A549 (cell line): Measurements from ENCODE around the gene HLF. TPM values are rescaled to one million over a fixed set of nuclear protein-coding genes. Genes with fewer than 3 reads are reported as not detected.

ENCODE experiments used
- ATAC-seq, 2 experiments: fragments of 200-7000 bp in 1 of 2; fragments of >200 bp in 1 of 2; cut with Nextera tagmentation in 1 of 2; cut with Tn5 transposase in 1 of 2; 3 replicates each; pipeline versions ENCODE4 v1.8.0 to v1.9.1; 2018 to 2020; ENCODE audit warnings: mild to moderate bottlenecking in 1 of 2, moderate library complexity in 1 of 2
- CTCF ChIA-PET: fragments of 300-600 bp; sonication (Branson Sonifier 250); formaldehyde crosslinking; extraction: SDS; loops from one replicate; lab custom pipeline; 2021; ENCODE audit warnings: antibody characterized with exemption, inconsistent platforms; lab: Yijun Ruan, JAX
- POLR2A ChIA-PET: fragments of 350-600 bp; formaldehyde crosslinking; extraction: SDS; loops from one replicate; lab custom pipeline; 2021; ENCODE audit warnings: antibody characterized with exemption, inconsistent platforms; lab: Yijun Ruan, JAX
- DNase-seq, 2 experiments: peaks; one replicate each; pipeline versions ENCODE4 v3.0.0 to v3.0.0-alpha.2; 2011 to 2016; ENCODE audit warnings: low read depth in 1 of 2, low spot score in 1 of 2
- FAIRE-seq: peaks from 2 replicates; lab custom pipeline; 2011; peaks lifted over from hg19 to GRCh38; lab: Jason Lieb, UNC
- H3K27ac ChIP-seq, 2 experiments: fragments of >200 bp; sonication (Bioruptor Twin); formaldehyde crosslinking; 3 replicates each; pipeline ENCODE4 v1.5.1; 2016 to 2017
- H3K4me1 ChIP-seq: fragments of >200 bp; sonication (Bioruptor Twin); formaldehyde crosslinking; 3 replicates; pipeline ENCODE4 v1.6.1; 2016
- H3K4me2 ChIP-seq: fragments of >200 bp; sonication (Bioruptor Twin); formaldehyde crosslinking; 3 replicates; pipeline ENCODE4 v1.6.1; 2016
- H3K4me3 ChIP-seq: fragments of >200 bp; sonication (Bioruptor Twin); formaldehyde crosslinking; 3 replicates; pipeline ENCODE4 v1.5.1; 2016
- H3K9me3 ChIP-seq: fragments of >200 bp; sonication (Bioruptor Twin); formaldehyde crosslinking; 3 replicates; pipeline ENCODE4 v1.6.1; 2016
- ATOH8 ChIP-seq: fragments of 250-450 bp; sonication (Bioruptor Pico); IDR thresholded peaks from 2 replicates; pipeline ENCODE4 v1.5.0; 2020; ENCODE audit warnings: low read depth, mild to moderate bottlenecking, moderate library complexity
- BHLHE40 ChIP-seq: IDR thresholded peaks from 2 replicates; pipeline ENCODE4 v1.6.1; 2012; ENCODE audit warnings: low read depth, low read length, inconsistent platforms
- CBX2 ChIP-seq: fragments of 200-600 bp; sonication (generic); IDR thresholded peaks from 2 replicates; pipeline ENCODE4 v1.6.1; 2016; ENCODE audit warnings: low read depth, mild to moderate bottlenecking, borderline replicate concordance
- CBX8 ChIP-seq: fragments of 200-600 bp; sonication (generic); IDR thresholded peaks from 2 replicates; pipeline ENCODE4 v1.6.1; 2016
- CEBPB ChIP-seq, 2 experiments: fragments of >200 bp in 1 of 2; sonication (Bioruptor Twin) in 1 of 2; formaldehyde crosslinking in 1 of 2; IDR thresholded peaks; 2 replicates each; pipeline ENCODE4 v1.6.1; 2012 to 2016
- CHD2 ChIP-seq: fragments of 150-350 bp; IDR thresholded peaks from 2 replicates; pipeline ENCODE4 v1.6.1; 2014; ENCODE audit warnings: low read length; ENCODE audit not compliant: partially characterized antibody
- CTCF ChIP-seq: fragments of >200 bp; sonication (Bioruptor Twin); formaldehyde crosslinking; IDR thresholded peaks from 3 replicates; pipeline ENCODE4 v1.5.1; 2016
- EP300 ChIP-seq, 2 experiments: fragments of >200 bp; sonication (Bioruptor Twin); formaldehyde crosslinking; IDR thresholded peaks; 2 replicates in 1 of 2; 3 replicates in 1 of 2; pipeline ENCODE4 v1.6.1; 2016 to 2017
- ESRRA ChIP-seq: fragments of 150-350 bp; IDR thresholded peaks from 2 replicates; pipeline ENCODE4 v1.6.1; 2014; ENCODE audit warnings: mild to moderate bottlenecking, low read length, borderline replicate concordance
- HDAC2 ChIP-seq: fragments of 200-600 bp; sonication (generic); IDR thresholded peaks from 2 replicates; pipeline ENCODE4 v1.6.1; 2016
- HMGXB4 ChIP-seq: fragments of 250-450 bp; sonication (Bioruptor Pico); IDR thresholded peaks from 2 replicates; pipeline ENCODE4 v1.5.0; 2021; ENCODE audit warnings: mild to moderate bottlenecking, moderate library complexity, borderline replicate concordance
- JUN ChIP-seq, 2 experiments: fragments of >200 bp; sonication (Bioruptor Twin); formaldehyde crosslinking; IDR thresholded peaks; 2 replicates in 1 of 2; 3 replicates in 1 of 2; pipeline ENCODE4 v1.6.1; 2016 to 2017
- KDM5A ChIP-seq: fragments of 200-600 bp; sonication (generic); IDR thresholded peaks from 2 replicates; pipeline ENCODE4 v1.6.1; 2016; ENCODE audit warnings: antibody characterized with exemption, mild to moderate bottlenecking
- MYC ChIP-seq: IDR thresholded peaks from 2 replicates; pipeline ENCODE4 v1.6.1; 2012; ENCODE audit warnings: mild to moderate bottlenecking, inconsistent platforms, low read length, improper control_type of control experiment, borderline replicate concordance
- PBX3 ChIP-seq: IDR thresholded peaks from 2 replicates; pipeline ENCODE4 v1.6.1; 2012
- POLR2AphosphoS2 ChIP-seq: conservative IDR thresholded peaks from 2 replicates; pipeline ENCODE4 v1.6.1; 2012; ENCODE audit warnings: low read length, improper control_type of control experiment, inconsistent platforms
- RAD21 ChIP-seq, 2 experiments: fragments of >200 bp in 1 of 2; sonication (Bioruptor Twin) in 1 of 2; formaldehyde crosslinking in 1 of 2; IDR thresholded peaks in 1 of 2; conservative IDR thresholded peaks in 1 of 2; 2 replicates in 1 of 2; 3 replicates in 1 of 2; pipeline ENCODE4 v1.6.1; 2012 to 2018; ENCODE audit warnings: inconsistent platforms in 1 of 2
- RARB ChIP-seq: fragments of 250-450 bp; sonication (Bioruptor Pico); IDR thresholded peaks from 2 replicates; pipeline ENCODE4 v1.8.0; 2021; ENCODE audit warnings: mild to moderate bottlenecking, moderate library complexity
- REST ChIP-seq: fragments of 200-600 bp; sonication (generic); IDR thresholded peaks from 2 replicates; pipeline ENCODE4 v1.6.1; 2016; ENCODE audit warnings: antibody characterized with exemption, mild to moderate bottlenecking, moderate library complexity
- RFX5 ChIP-seq: fragments of 450-650 bp; IDR thresholded peaks from 2 replicates; pipeline ENCODE4 v1.7.1; 2014; ENCODE audit warnings: antibody characterized with exemption, mild to moderate bottlenecking, moderate library complexity
- SMC3 ChIP-seq: fragments of >200 bp; sonication (Bioruptor Twin); formaldehyde crosslinking; IDR thresholded peaks from 3 replicates; pipeline ENCODE4 v1.6.1; 2018; ENCODE audit warnings: inconsistent platforms
- SREBF2 ChIP-seq: fragments of 450-650 bp; IDR thresholded peaks from 2 replicates; pipeline ENCODE4 v1.6.1; 2014; ENCODE audit warnings: mild to moderate bottlenecking, moderate library complexity
- TFCP2L1 ChIP-seq: fragments of 250-450 bp; sonication (Bioruptor Pico); IDR thresholded peaks from 2 replicates; pipeline ENCODE4 v1.5.0; 2021; ENCODE audit warnings: mild to moderate bottlenecking
- ZFP36 ChIP-seq: fragments of 450-650 bp; IDR thresholded peaks from 2 replicates; pipeline ENCODE4 v1.6.1; 2014; ENCODE audit warnings: borderline replicate concordance; ENCODE audit not compliant: partially characterized antibody
- ZNF302 ChIP-seq: fragments of 250-450 bp; sonication (Bioruptor Pico); IDR thresholded peaks from 2 replicates; pipeline ENCODE4 v1.9.0; 2021; ENCODE audit warnings: inconsistent platforms, mild to moderate bottlenecking, moderate library complexity
- WGBS: methylation state at CpG from one replicate; pipeline ENCODE4 v1.1.6; 2017; ENCODE audit errors: missing lambda C conversion rate; 5-methylcytosine and 5-hydroxymethylcytosine counted together
- polyA plus RNA-seq, 4 experiments: library from polyadenylated mRNA; depleted of rRNA in 3 of 4; stranded (reverse); fragments of >200 nt; fragmentation: RNase III in 1 of 4; extraction: RNeasy Plus Mini Kit Qiagen cat#74134 plus additional on column Dnase treatment in 1 of 4; gene quantifications; 2 replicates in 3 of 4; 3 replicates in 1 of 4; pipeline ENCODE4 v1.2.3, GENCODE V29; 2011 to 2017

Gene HLF
- polyA plus RNA-seq, 2 of the 4 experiments (the other 2 are of a cell fraction) = 0.35 to 1.0 TPM

- ATAC-seq = no peak
- Histone ChIP-seq H3K9me3 (0 out of 3 replicates have a peak, but pooled peaks cover 3% of the 10 kb centered on the region), H3K4me3 (no peak overlapping the region), H3K4me2 (no peak overlapping the region), H3K4me1 (no peaks in the 10 kb centered on the region), H3K27ac (no peak overlapping the region)
- DNase-seq = no peak
- ChIA-PET POLR2A (no interaction called here), CTCF (interaction anchor here (0.6 to 9.7 kb wide), 14 partner anchors 8 to 362 kb away, joined by 3 to 125 read pairs (median 11); partner anchors contain the start of gene SMIM36)
- TF ChIP-seq SMC3 (no peak), TFCP2L1 (CRISPR knock-in tag) (no peak), ZNF302 (no peak), PBX3 (no peak), SREBF2 (no peak), KDM5A (no peak), ATOH8 (no peak), ZFP36 (no peak), REST (no peak), MYC (no peak), JUN (IDR thresholded peaks at IDR 0.05) (no peak), HMGXB4 (CRISPR knock-in tag) (no peak), CHD2 (no peak), ESRRA (no peak)
- FAIRE-seq = no peak
- 99% methylated on average over 2 of the region's 2 CpGs for WGBS
Observed at GRCh38 chr17:55354941-55355340, 90.2 kb downstream of the HLF start.

- FAIRE-seq (peak; percentile 99), ATAC-seq (peak; percentile 100), DNase-seq (peak; percentile 86 to 88)
- ChIA-PET CTCF (interaction anchor here (0.6 to 9.7 kb wide), 52 partner anchors 9 to 387 kb away, joined by 3 to 125 read pairs (median 4); partner anchors contain the start of gene SMIM36), POLR2A (no interaction called here)
- Histone ChIP-seq H3K4me1 (no peaks in the 10 kb centered on the region), H3K9me3 (peaks cover 13% of the 10 kb centered on the region; the same call in 1 of the 3 replicates), H3K4me3 (no peak overlapping the region), H3K27ac (peak overlapping the region; percentile 29 to 33; a peak in 3 of 6 replicates), H3K4me2 (no peak overlapping the region)
- WGBS = 20% methylated on average over 3 of the region's 3 CpGs
- peak; percentile 83 for TF ChIP-seq SMC3
- no peak for TF ChIP-seq CBX8
- TF ChIP-seq RAD21 (conservative IDR thresholded peaks at IDR 0.05 in 1 of 2, IDR thresholded peaks at IDR 0.05 in 1 of 2) = peak; percentile 78 to 81
- TF ChIP-seq ZNF302 = no peak
- TF ChIP-seq CHD2 = no peak
- no peak for TF ChIP-seq POLR2AphosphoS2
- no peak for TF ChIP-seq PBX3
- no peak for TF ChIP-seq CBX2
- TF ChIP-seq EP300 (IDR thresholded peaks at IDR 0.05) = no peak
- peak; percentile 82 for TF ChIP-seq CTCF
- no peak for TF ChIP-seq BHLHE40
- no peak for TF ChIP-seq CEBPB (IDR thresholded peaks at IDR 0.05)
- no peak for TF ChIP-seq RARB
- no peak for TF ChIP-seq HDAC2
- no peak for TF ChIP-seq RFX5
Observed at GRCh38 chr17:55356434-55357328, 91.9 kb downstream of the HLF start.
